GM19455 (cell line): ENCODE data around the gene ADAM19.

ENCODE experiments used
- ATAC-seq: cut with Tn5 transposase; IDR thresholded peaks from one replicate; pipeline ENCODE4 v1.9.1; 2021; ENCODE audit not compliant: unreplicated experiment

The ADAM19 gene

DNA sequence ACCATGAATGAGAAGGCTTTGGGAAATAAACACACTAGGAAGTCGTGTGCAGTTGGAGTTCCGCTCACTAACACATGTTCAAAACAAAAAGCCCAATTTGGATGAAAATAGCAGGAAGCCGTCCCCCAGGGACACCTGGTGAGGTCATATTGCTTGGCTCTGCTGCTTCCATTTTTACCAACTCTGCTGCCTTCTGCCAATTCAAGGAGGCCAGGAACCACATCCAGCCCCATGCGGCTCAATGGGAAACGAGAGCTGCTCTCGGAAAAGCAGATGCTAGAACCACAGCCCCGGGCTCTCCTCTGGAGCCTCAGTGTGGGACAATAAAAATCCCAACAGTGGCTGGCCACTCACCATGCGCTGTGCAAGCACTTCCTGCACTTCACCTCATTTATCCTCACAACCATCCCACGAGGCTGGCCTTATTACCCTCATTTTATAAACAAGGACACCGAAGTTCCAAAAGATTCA lies 13.4 kb downstream of the ADAM19 start:
- no peak for ATAC-seq

DNA sequence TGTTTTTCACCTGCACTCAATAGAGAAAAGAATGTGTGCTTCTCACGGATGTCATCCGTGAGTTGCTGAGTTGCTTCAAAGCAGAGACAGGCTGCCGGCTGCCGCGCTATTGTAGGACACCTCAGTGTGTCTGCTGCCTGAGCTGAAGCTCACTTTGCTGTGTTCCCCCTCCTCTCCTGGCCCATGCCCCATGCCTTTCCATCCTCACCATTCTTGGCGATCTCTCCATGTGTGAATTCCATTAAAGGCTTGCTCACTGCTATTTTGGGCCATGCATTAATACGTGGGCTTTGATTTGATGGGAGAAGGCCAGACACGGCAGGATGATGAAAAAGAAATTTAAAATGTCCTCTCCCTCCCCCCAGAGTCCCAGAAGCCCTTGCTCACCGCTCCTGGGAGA lies 14.5 kb downstream of the ADAM19 start:
- no peak for ATAC-seq

DNA sequence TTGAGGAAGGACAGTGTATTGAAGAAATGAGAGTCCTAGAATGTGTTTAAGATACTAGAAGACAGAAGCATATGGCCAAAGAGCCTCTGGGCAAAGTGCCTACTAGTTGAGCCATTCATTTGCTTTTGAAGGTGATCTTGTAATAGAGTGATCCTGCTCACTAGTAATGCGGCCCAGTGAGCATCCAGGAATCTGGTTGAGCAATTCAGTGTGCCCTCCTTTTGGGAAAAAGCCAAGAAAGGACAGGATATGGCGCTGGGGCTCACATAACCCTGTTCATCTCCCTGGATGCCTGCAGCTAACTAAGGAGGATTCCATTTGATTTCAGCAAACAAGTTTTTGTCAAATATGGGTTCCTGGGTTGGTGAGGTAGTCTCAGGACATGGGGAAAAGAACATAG lies 16.3 kb downstream of the ADAM19 start:
- no peak for ATAC-seq

DNA sequence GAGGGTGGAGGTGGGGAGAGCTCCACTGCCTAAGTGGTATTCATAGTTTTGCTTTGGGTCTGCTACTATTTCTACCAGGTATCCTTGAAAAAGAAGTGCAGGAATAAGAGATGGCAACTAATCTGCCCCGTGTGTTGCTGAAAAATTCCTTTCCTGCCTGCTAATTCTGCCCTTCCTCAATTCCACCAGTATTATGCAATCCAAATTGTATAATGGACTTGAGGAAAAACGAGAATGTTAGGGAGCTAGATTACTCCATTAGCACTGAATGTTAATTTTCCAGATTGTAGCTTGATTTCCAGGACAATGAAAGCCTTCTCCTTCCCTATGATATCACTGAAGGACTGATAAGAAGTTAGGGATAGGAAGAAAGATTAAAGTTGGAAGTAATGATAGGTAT lies 16.9 kb downstream of the ADAM19 start:
- ATAC-seq, result no peak

DNA sequence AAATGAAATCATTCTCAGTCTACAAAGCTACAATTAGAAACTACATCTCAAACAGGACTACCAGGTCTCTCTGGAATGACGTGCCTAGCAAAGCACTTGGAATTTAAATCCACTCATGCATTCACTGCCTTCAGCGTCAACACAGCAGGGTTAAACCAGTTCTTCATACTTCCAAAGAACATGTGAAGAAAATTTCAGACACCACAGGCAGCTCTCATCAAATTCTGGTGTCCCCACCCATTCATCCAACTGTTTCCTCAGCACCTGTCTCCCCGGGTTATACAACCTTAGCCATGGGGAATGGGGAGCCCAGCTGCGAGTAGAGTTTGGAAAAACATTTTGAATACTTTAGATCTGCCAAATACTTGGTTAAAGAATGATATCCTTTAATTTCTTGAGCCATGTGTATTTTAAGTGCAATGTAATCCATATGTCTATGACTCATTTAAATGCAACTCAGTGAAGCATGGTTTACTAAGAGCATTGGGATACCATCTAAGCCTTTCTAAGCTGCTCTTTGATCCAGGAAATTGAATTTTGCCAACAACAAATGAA lies 17.5 kb downstream of the ADAM19 start:
- no peak for ATAC-seq

DNA sequence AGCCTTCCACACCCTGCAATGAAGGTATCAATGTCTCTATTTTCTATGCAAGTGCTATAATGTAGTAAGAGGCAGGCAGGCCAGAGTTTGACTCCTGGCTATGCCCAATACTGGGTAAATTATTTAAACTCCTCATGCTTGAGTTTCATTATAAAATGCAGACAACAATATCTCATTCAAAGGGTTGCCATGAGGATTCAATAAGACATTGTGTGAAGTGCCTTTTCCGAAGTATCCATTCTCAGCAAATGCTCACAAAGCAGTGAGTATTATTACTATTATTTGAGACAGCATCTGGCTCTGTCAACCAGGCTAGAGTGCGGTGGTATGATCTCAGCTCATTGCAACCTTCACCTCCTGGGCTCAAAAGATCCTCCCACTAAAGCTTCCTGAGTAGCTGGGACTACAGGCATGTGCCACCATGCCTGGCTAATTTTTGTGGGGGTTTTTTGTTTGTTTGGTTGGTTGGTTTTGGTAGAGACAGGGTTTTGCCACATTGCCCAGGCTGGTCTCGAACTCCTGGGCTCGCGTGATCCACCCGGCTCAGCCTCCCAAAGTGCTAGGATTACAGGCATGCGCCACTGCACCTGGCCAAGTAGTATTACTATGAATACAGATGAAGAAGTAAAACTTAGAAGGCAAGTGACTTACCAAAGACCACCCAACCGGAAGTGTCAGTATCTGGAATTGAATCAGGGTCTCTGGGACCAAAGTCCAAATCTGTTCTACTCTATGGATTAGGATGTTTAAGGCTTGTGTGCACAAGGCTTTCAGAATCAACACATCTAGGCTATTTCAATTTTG lies 18.8 kb downstream of the ADAM19 start:
- no peak for ATAC-seq

DNA sequence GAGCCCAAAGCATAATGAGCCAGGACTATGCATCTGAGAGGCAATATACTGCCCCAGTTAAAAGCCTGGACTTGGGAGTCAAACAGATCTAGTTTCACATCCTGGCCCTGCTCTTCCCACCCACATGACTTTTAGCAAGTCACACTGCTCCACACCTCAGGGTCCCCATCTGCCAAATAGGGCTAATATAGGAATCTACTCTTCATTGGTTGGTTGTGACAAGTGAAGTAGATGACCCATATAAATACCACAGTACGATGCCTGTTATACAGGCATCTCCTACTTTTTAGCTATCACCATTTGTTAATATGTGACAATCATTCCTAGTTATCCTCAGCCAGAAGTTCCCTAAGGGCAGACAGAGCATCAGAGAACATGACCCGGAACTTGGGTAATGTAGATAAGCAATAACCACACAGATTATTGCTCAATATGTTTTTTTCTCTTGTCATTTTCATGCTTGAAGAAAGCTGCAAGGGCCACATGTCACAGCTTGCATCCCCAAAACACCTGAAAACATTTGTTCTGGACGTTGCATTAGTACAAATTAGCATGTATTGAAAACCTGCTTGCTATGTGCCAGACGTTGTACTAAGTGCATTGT lies 20.4 kb downstream of the ADAM19 start:
- ATAC-seq, result no peak

DNA sequence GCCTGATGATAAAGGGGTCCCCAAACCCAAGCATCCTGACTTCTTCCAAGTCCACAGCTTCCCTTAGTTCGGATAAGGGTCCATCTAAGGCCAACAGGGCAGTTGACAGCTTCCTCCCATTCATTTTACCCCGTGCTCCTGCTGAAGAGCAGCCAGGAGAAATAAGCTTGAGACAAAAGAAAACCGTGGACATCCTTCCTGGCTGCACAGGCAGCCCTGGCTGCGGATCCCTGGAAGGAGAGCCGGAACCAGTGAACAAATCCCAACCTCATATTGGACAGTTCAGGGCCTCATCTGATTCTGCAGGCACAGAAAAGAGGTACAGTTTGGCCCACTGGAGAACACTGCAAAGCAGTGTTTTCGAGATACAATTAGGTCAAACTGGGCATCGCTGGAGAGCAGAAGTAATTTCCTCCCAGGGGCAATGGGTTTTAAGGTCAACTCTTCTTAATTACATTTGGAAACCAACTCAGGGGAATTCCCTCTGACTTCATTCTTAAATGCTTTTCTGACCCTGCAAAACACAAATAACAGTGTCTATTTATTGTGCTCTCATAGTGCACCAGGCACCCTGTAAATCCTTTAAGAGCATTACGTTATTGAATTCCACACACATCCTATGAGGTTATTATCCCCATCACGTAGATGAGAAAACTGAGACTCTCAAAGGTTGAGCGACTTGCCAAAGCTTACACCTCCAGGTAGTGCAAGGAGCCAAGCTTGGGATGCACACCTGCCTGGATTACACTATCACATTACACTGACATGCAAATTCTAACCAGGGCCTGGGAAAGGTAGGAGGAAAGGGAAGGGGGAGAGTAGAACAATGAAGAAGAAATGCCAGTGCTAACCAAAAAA lies 21.2 kb downstream of the ADAM19 start:
- no peak for ATAC-seq

DNA sequence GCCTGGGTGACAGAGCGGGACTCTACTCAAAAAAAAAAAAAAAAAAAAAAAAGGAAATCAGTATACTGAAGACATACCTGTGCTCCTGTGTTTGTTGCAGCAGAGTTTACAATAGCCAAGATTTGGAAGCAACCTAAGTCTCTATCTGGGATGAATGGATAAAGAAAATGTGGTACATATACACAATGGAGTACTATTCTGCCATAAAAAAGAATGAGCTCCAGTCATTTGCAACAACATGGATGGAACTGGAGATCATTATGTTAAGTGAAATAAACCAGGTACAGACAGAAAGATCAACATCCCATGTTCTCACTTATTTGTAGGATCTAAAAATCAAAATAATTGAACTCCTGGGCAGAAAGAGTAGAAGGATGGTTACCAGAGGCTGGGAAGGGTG lies 22.9 kb downstream of the ADAM19 start:
- no peak for ATAC-seq

DNA sequence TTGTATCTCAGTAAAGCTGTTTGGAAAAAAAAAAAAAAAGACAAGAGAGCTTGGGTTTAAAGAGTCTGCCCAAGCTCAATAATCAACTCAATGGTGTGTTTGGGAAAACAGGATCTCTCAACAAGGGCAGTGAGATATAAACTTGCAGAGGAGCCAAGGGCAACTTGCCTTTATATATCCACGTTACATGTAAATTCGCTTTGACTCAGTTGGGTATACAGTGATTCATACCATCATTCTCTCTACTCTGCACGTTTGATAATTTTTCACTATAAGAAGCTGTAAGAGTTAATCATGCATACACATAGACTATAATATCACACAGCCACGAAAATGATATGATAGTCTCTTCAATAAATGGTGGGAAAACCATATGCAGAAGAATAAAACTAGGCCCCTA lies 24.9 kb downstream of the ADAM19 start:
- no peak for ATAC-seq

DNA sequence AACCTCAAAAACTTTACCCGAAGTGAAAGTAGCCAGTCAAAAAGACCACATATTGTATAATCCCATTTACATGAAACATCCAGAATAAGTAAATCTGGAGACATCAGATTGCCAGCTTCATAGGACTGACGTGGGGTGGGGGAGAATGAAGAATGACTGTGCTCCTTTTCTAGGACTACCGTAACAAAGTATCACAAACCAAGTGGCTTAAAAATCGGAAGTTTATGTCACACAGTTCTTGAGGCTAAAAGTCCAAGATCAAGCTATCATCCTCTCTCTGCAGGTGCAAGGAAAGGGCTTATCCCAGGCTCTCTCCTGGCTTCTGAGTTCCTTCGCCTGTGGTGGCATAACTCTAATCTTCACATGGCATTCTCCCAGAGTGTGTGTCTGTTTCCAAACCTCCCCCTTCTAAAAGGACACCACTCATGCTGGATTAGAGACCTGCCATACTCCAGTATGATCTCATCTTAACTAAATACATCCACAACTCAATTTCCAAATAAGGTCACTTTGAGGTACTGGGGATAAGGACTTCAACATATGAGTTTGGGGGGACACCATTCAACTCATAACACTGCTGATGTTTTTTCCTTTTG lies 25.5 kb downstream of the ADAM19 start:
- no peak for ATAC-seq

DNA sequence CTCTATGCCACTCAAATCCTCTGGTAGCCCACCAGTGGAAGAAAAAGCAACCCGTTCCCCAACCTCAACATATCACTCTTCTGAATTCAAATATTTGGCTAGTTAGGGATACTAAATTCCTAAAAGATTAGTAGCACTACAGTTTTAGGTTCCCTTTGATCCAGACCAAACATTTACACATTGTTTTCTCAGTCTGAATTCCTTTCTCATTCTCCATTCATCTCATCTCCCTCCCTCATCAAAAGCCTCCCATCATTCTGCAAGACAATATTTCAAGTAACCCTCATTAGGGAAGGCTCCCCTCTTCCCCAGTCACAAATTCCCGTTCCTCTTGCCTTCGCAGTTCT lies 26.3 kb downstream of the ADAM19 start:
- no peak for ATAC-seq

DNA sequence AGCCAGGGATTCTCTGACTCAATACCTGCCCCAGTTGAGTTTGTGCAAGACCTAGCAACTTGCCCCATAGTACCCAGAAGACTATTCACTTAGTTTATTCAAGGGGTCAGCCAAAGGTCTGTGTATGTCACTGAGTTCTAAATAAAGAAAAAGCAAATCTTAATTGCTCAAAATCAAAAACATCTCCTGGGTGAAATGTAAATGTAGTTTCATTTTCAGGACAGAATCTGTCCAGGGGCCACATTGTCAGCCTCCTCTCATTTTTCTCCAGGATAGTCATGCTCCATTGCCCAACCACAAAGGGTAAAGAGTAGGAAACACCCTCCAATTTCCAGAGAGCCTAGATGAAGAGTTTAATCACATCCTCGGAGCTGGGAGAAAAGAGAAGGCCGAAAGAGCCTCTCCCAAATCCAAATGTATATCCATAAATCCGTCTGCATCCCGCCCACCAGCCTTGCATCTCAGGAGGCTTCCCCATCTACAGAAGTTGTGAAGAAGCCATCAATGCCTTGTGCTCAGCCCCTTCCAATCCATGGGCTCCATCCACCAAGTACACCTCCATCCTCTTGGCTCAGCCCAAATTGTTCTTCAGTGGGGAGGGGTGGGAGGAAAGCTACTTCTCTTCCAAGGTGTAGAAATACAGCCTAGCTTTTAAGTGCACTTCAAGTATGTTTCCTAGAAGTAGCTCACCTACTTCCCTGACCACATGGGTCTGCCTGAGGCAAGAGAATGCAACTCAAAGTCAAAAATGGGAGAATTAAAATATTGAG lies 26.9 kb downstream of the ADAM19 start:
- no peak for ATAC-seq

DNA sequence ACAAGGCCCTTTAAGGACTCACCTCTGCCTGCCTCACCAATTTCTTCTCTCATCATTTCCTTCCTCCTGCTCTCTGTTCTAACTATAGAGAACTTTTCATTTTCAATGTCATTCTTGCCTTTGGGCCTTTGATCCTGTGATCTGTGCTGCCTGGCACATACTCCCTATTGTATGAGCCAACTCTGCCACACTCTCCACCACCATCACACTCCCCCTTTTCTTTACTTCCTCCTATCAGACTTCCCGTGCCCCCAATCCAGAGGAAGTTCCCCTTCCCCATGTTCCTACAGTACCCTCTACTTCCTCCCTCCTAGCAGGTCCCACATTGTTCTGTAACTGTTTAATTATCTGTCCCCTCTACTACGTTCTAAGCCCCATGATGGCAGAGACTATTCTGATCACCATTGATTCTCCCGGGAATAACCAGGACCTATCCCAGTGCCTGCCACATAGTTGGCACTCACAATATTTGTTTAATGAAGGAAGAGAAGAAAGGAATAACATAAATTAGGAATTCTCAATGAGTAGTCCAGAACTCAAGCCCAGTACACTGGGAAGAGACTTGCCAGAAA lies 27.5 kb downstream of the ADAM19 start:
- ATAC-seq, result no peak

DNA sequence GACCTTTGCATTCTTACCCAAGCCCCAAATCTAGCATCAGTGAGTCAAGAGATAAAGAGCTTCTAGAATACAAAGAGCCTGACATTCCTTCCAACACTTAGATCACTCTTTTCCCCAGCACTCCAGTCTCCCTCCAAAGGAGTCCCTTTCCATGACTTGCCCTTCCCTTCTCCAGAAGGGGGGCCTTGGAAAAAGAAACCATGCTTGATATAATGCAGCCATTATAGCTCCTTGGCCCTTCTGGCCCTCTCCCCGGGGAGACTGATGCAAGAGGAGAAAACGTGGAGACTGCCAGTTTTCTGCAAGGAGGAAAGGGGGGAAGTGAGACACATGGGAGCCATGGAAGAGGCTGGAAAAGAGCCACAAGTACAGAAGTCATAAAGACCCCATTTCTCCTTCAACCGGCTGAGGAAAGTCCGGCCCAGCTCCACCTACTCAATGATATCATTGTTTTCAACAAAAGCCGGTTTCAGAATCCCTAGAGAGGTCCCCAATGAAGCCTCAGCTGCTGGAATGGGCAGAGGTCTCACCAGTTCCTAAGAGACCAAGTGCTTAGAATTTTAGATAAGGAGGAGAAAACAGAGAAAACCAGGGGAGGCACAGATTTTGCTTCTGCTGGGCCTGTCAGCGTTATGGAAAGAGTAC lies 29.0 kb downstream of the ADAM19 start:
- ATAC-seq, result no peak

DNA sequence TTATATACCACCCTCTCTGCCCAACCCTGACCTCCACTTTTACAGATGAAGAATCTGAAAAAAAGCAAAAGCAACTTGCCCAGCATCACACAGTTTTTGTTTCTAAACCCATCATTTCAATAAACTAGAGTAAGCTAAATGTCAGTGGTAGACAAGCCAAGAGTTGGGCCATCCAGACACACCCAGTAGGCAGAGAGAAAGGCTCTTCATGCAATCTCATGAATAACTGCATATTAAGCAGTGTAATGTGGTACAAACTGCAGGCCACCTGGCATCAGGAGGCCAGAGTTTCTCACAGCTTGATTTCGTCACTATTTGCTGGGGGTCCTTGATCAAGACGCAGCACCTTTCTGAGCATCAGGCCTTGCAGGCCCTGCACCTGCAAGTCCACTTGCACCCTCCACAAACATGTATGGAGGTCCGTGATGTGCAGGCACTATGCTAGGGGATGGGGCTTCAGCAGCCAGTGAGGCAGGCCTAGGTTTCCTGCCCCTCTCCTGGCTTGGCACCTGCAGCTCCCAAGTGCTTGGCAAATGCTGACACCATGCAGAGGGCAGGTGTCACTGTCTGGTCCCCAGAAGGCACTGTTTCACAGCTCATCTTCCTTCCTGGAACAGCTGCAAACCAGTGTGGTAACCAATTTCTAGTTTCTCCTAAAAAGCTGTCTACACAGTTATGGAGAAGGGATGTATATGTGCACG lies 29.8 kb downstream of the ADAM19 start:
- ATAC-seq, result no peak

DNA sequence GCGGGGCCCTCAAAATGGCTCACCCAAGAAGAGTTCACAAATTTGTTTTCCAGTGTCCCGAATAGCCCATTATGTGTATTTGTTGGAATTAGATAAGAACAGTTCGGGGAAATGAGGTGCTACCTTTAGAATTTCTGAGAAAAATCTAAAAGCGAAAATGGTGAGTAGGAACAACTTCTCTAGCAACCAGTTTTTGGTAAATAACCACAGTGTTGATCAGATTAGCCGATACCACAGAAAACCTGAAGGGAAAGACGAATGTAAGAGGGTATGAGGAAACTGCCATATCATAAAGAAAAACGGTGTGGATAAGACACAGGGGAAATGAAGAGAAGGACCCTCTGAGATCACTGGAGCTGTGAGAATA lies 31.0 kb downstream of the ADAM19 start:
- ATAC-seq, result no peak

DNA sequence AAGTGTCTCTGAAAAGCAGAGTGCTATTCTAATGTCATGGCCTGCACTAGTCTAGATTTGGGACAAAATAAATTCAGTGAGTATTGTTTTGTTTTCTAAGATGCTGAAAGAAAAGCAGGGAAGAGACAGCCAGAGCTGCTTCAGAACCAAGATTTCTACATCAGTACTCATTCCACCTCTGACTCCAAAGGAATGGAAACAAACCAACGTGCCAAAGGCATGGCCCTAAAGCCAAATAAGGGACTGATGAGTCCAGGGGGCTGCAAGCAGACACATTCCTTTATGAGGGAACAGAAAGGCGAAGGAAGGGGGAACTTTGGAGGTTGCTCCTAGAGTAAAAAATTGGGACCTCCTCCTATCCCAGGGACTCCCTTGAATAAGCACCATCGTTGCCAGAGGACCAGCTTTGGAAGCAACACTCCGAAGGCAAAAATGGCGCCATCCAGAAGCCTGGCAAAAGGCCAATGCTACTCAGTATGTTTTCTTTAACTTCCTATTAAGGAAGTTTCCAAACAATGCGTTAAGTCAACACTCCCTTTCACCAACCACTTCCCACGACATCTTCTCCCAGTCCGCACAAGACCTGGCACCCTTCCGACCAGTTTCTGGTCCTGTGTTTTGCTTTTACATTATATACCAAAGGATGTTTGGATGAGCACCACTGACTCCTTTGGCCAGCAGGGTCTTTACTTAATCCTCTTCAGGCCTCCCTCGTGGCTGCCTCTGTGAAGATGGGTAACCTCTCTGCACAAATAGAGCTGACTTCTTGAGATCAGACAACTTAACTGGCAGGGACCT lies 31.6 kb downstream of the ADAM19 start:
- ATAC-seq, result no peak
